ENCODE data around the gene MTA1. TPM values are rescaled to one million over a fixed set of nuclear protein-coding genes. Genes with fewer than 3 reads are reported as not detected.

MTA1 gene
- total and polyA plus RNA-seq, 2 of the 8 experiments (the other 6 are each of a cell fraction or from before 2014, with no cell fraction given) = 73.9 to 221 TPM

- no peaks in the 10 kb centered on the region; a peak in 2 of 8 replicates for H3K36me3 ChIP-seq (ENCODE audit: control insufficient read depth in 2 of 4, insufficient read depth in 4 of 4, low read length in 3 of 4)
- H3K79me2 ChIP-seq (ENCODE audit: control insufficient read depth in 1 of 2, insufficient read depth in 2 of 2, low read length in 2 of 2) = no peaks in the 10 kb centered on the region
- no peak overlapping the region for H3K23ac ChIP-seq (ENCODE audit: insufficient read length)
- no peak overlapping the region for H3K9ac ChIP-seq (replicated peaks in 1 of 4; ENCODE audit: extremely low read depth in 1 of 4, low read depth in 3 of 4, low read length in 3 of 4)
- no peak overlapping the region for H3K56ac ChIP-seq (replicated peaks; ENCODE audit: insufficient read length, low read depth, low read length)
- peaks cover 0 to 9% of the 10 kb centered on the region in 2 experiments for H4K20me1 ChIP-seq (replicated peaks in 1 of 2; ENCODE audit: control insufficient read depth in 1 of 2, insufficient read depth in 2 of 2, low read length in 2 of 2)
- H3K18ac ChIP-seq (ENCODE audit: extremely low read depth, low read length) = no peak overlapping the region
- H3K79me1 ChIP-seq (ENCODE audit: low read depth, low read length) = no peaks in the 10 kb centered on the region
- H2BK20ac ChIP-seq (ENCODE audit: low read length) = no peak overlapping the region
- no peak overlapping the region for H3K4me3 ChIP-seq (ENCODE audit: extremely low read depth in 1 of 4, insufficient read depth in 2 of 4, low read depth in 3 of 4, low read length in 4 of 4)
- DNase-seq (ENCODE audit: low read depth in 1 of 2, low spot score in 2 of 2) (no peak), FAIRE-seq (no peak)
- H3K4me2 ChIP-seq (ENCODE audit: insufficient read depth in 1 of 2, low read depth in 2 of 2, low read length in 2 of 2) = no peak overlapping the region
- TF ChIP-seq EZH2 (IDR thresholded peaks at IDR 0.05; ENCODE audit: low read depth, low read length, severe bottlenecking) = no peak
- no peak for TF ChIP-seq JUN (IDR thresholded peaks at IDR 0.05; ENCODE audit: low read depth, low read length)
- no peak for TF ChIP-seq SIRT6 (IDR thresholded peaks at IDR 0.05; ENCODE audit: low read length)
- TF ChIP-seq CREB1 (IDR thresholded peaks at IDR 0.05) = no peak
- TF ChIP-seq ZNF274 (IDR thresholded peaks at IDR 0.05; ENCODE audit: borderline replicate concordance, extremely low read depth, low read length) = no peak
- TF ChIP-seq, protein P1, sequence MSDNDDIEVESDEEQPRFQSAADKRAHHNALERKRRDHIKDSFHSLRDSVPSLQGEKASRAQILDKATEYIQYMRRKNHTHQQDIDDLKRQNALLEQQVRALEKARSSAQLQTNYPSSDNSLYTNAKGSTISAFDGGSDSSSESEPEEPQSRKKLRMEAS (IDR thresholded peaks at IDR 0.05) = no peak
- no peak for TF ChIP-seq KDM4A (IDR thresholded peaks at IDR 0.05; ENCODE audit: low read depth, low read length, severe bottlenecking)
- no peak for TF ChIP-seq CEBPB (IDR thresholded peaks at IDR 0.05; ENCODE audit: low read depth, low read length)
- TF ChIP-seq CHD1 (IDR thresholded peaks at IDR 0.05; ENCODE audit: low read depth, low read length) = no peak
- CTCF ChIA-PET (ENCODE audit: partially characterized antibody) = no interaction called here
- H4K91ac ChIP-seq (replicated peaks; ENCODE audit: insufficient read length, low read length) = no peak overlapping the region
- peaks cover 5% of the 10 kb centered on the region; the same call in 1 of the 2 replicates for H3K23me2 ChIP-seq (ENCODE audit: low read depth, low read length)
- H3K27ac ChIP-seq (ENCODE audit: low read depth, low read length) = no peak overlapping the region
- 98% methylated on average over 6 of the region's 6 CpGs; no CpG with 5 or more reads in 1 of the 2 experiments for WGBS, 2 experiments (ENCODE audit: extremely low coverage in 1 of 2, insufficient coverage in 1 of 2, insufficient read length in 1 of 2, insufficient replicate concordance in 2 of 2, low coverage in 1 of 2, low lambda C conversion rate in 2 of 2, missing lambda C conversion rate in 1 of 2)
- H4K8ac ChIP-seq (ENCODE audit: extremely low read depth, insufficient read depth, low read length) = no peak overlapping the region; the same call in 1 of the 2 replicates
- H3K4me1 ChIP-seq (replicated peaks in 1 of 4; ENCODE audit: control insufficient read depth in 3 of 4, insufficient read depth in 4 of 4, low read length in 3 of 4) = peaks cover 0 to 3% (median 0%) of the 10 kb centered on the region in 4 experiments; a peak in 4 of 7 replicates
- no peak overlapping the region for H2BK15ac ChIP-seq (ENCODE audit: low read length)
- no peak overlapping the region for H3K4ac ChIP-seq (replicated peaks; ENCODE audit: insufficient read length, low read depth, low read length)
- no peak overlapping the region for H2BK5ac ChIP-seq (ENCODE audit: low read depth, low read length)
- no peaks in the 10 kb centered on the region for H3K9me3 ChIP-seq (ENCODE audit: insufficient read depth in 2 of 2, low read depth in 1 of 2, low read length in 1 of 2)
- no peak overlapping the region for H4K5ac ChIP-seq (ENCODE audit: insufficient read length, low read depth, low read length)
- no peaks in the 10 kb centered on the region; a peak in 2 of 7 replicates for H3K27me3 ChIP-seq (replicated peaks in 1 of 4; ENCODE audit: control insufficient read depth in 3 of 4, extremely low read depth in 1 of 4, insufficient read depth in 3 of 4, low read length in 3 of 4)
- no peak overlapping the region for H2BK12ac ChIP-seq (ENCODE audit: low read depth, low read length)
- H2BK120ac ChIP-seq (replicated peaks; ENCODE audit: low read depth, low read length) = no peak overlapping the region
- POLR2A ChIA-PET (ENCODE audit: partially characterized antibody) = interaction anchor here (1.2 kb wide), 1 partner anchor 11 kb away, joined by 3 read pairs; no protein-coding TSS in a partner anchor
- H2AFZ ChIP-seq (ENCODE audit: low read length) = no peak overlapping the region
- no peak overlapping the region for H2AK5ac ChIP-seq (ENCODE audit: low read depth, low read length)
- H3K14ac ChIP-seq (ENCODE audit: insufficient read length) = no peak overlapping the region
Measured at GRCh38 chr14:105494606-105494929, 74.9 kb downstream of the MTA1 start.

All from H1 (cell line).